SK-N-SH (cell line): ENCODE data around the gene ENTHD1. TPM values are rescaled to one million over a fixed set of nuclear protein-coding genes. Genes with fewer than 3 reads are reported as not detected.

ENCODE experiments used
- CTCF ChIA-PET: fragments of 300-600, 350-600 bp; formaldehyde crosslinking; extraction: SDS; loops from one replicate; lab custom pipeline; 2021; lab: Yijun Ruan, JAX
- POLR2A ChIA-PET: fragments of 350-600 bp; sonication (Branson Sonifier 250); formaldehyde crosslinking; extraction: SDS; loops from one replicate; lab custom pipeline; 2020; ENCODE audit warnings: antibody characterized with exemption, inconsistent platforms; lab: Yijun Ruan, JAX
- DNase-seq: peaks from one replicate; pipeline ENCODE4 v3.0.0; 2012
- H2AFZ ChIP-seq: fragments of 200-600 bp; sonication (generic); 2 replicates; pipeline ENCODE4 v1.8.1; 2016; ENCODE audit warnings: antibody characterized with exemption, mild to moderate bottlenecking, low read depth
- H3F3A ChIP-seq: fragments of 200-600 bp; sonication (generic); replicated peaks from 2 replicates; pipeline ENCODE3; 2016; ENCODE audit warnings: antibody characterized with exemption, mild to moderate bottlenecking; ENCODE audit not compliant: insufficient read depth
- H3K27ac ChIP-seq, 2 experiments: fragments of 200-500 bp in 1 of 2; fragments of 200-600 bp in 1 of 2; sonication (Bioruptor generic) in 1 of 2; sonication (generic), shearing (Covaris generic) in 1 of 2; 2 replicates each; pipeline versions ENCODE4 v1.5.1 to v1.6.1; 2014 to 2016; ENCODE audit warnings: low read depth in 2 of 2, inconsistent platforms in 1 of 2, low read length in 1 of 2, mild to moderate bottlenecking in 1 of 2, mixed read lengths in 1 of 2
- H3K27me3 ChIP-seq: fragments of 200-600 bp; sonication (generic), shearing (Covaris generic); 2 replicates; pipeline ENCODE4 v1.6.1; 2016; ENCODE audit warnings: mixed run types; ENCODE audit not compliant: insufficient read depth
- H3K36me3 ChIP-seq, 2 experiments: fragments of 200-500 bp in 1 of 2; fragments of 200-600 bp in 1 of 2; sonication (Bioruptor generic) in 1 of 2; sonication (generic) in 1 of 2; replicated peaks in 1 of 2; 2 replicates each; pipeline versions ENCODE3 to v1.5.1; 2014 to 2016; ENCODE audit warnings: low read length in 1 of 2, mild to moderate bottlenecking in 1 of 2; ENCODE audit not compliant: insufficient read depth in 2 of 2, control insufficient read depth in 1 of 2
- H3K4me1 ChIP-seq, 2 experiments: fragments of 200-500 bp in 1 of 2; fragments of 200-600 bp in 1 of 2; sonication (Bioruptor generic) in 1 of 2; sonication (generic), shearing (Covaris generic) in 1 of 2; 2 replicates each; pipeline versions ENCODE4 v1.5.1 to v1.6.1; 2014 to 2016; ENCODE audit warnings: low read depth in 1 of 2, low read length in 1 of 2, mixed run types in 1 of 2; ENCODE audit not compliant: insufficient read depth in 2 of 2, control insufficient read depth in 1 of 2
- H3K4me2 ChIP-seq: fragments of 200-600 bp; sonication (generic), shearing (Covaris generic); 2 replicates; pipeline ENCODE4 v1.6.1; 2017; ENCODE audit warnings: mixed run types
- H3K4me3 ChIP-seq, 2 experiments: fragments of 200-500 bp in 1 of 2; fragments of 200-600 bp in 1 of 2; sonication (Bioruptor generic) in 1 of 2; sonication (generic), shearing (Covaris generic) in 1 of 2; 2 replicates each; pipeline versions ENCODE4 v1.5.1 to v1.8.1; 2014 to 2016; ENCODE audit warnings: low read depth in 2 of 2, inconsistent platforms in 1 of 2, low read length in 1 of 2, mild to moderate bottlenecking in 1 of 2, mixed read lengths in 1 of 2, moderate library complexity in 1 of 2
- H3K79me2 ChIP-seq: fragments of 200-600 bp; sonication (generic); 2 replicates; pipeline ENCODE4 v1.8.1; 2017; ENCODE audit warnings: mild to moderate bottlenecking; ENCODE audit not compliant: insufficient read depth
- H3K9ac ChIP-seq: fragments of 200-600 bp; sonication (generic); 2 replicates; pipeline ENCODE4 v1.6.1; 2017; ENCODE audit warnings: mixed run types
- H3K9me2 ChIP-seq: fragments of 200-600 bp; sonication (generic); 2 replicates; pipeline ENCODE4 v1.6.1; 2017; ENCODE audit warnings: mixed run types
- H3K9me3 ChIP-seq: fragments of 200-600 bp; sonication (generic); 2 replicates; pipeline ENCODE4 v1.6.1; 2017; ENCODE audit warnings: mixed run types, mild to moderate bottlenecking, moderate library complexity
- H4K20me1 ChIP-seq: fragments of 200-600 bp; sonication (generic); 2 replicates; pipeline ENCODE4 v1.6.1; 2017; ENCODE audit warnings: mild to moderate bottlenecking, mixed run types; ENCODE audit not compliant: insufficient read depth
- CHD2 ChIP-seq: fragments of 150-350 bp; IDR thresholded peaks from 2 replicates; pipeline ENCODE4 v1.6.1; 2018; ENCODE audit warnings: low read length; ENCODE audit not compliant: partially characterized antibody
- CTCF ChIP-seq: fragments of 200-600 bp; sonication (generic); IDR thresholded peaks from 2 replicates; pipeline ENCODE4 v1.6.1; 2017; ENCODE audit warnings: antibody characterized with exemption, mild to moderate bottlenecking, moderate library complexity
- FOXJ3 ChIP-seq: sonication (generic); formaldehyde crosslinking; IDR thresholded peaks from 2 replicates; pipeline ENCODE4 v1.5.1; 2020; ENCODE audit warnings: mild to moderate bottlenecking, missing genetic modification reagents
- GABPA ChIP-seq: IDR thresholded peaks from 2 replicates; pipeline ENCODE4 v1.4.0; 2012; ENCODE audit warnings: low read depth, mild to moderate bottlenecking
- GATA2 ChIP-seq: sonication (generic); formaldehyde crosslinking; IDR thresholded peaks from 2 replicates; pipeline ENCODE4 v1.5.0; 2020; ENCODE audit warnings: mild to moderate bottlenecking, missing genetic modification reagents
- MAX ChIP-seq: IDR thresholded peaks from 2 replicates; pipeline ENCODE4 v1.4.0; 2012; ENCODE audit warnings: low read depth
- NRF1 ChIP-seq: IDR thresholded peaks from 2 replicates; pipeline ENCODE4 v1.6.1; 2012; ENCODE audit warnings: low read depth, mild to moderate bottlenecking, low read length
- POLR2AphosphoS5 ChIP-seq: IDR thresholded peaks from 2 replicates; pipeline ENCODE4 v1.6.1; 2012; ENCODE audit warnings: low read depth, low read length
- RAD21 ChIP-seq: IDR thresholded peaks from 2 replicates; pipeline ENCODE4 v1.6.1; 2012; ENCODE audit warnings: mild to moderate bottlenecking, low read length
- REST ChIP-seq: IDR thresholded peaks from 2 replicates; pipeline ENCODE4 v1.6.1; 2012; ENCODE audit warnings: mild to moderate bottlenecking, low read depth, low read length, moderate library complexity
- RFX5 ChIP-seq: IDR thresholded peaks from 2 replicates; pipeline ENCODE4 v1.6.1; 2012; ENCODE audit warnings: mild to moderate bottlenecking, improper control_type of control experiment, low read length
- SIN3A ChIP-seq: IDR thresholded peaks from 2 replicates; pipeline ENCODE4 v1.6.1; 2012; ENCODE audit warnings: low read depth, mild to moderate bottlenecking, low read length, moderate library complexity, borderline replicate concordance
- SMC3 ChIP-seq: IDR thresholded peaks from 2 replicates; pipeline ENCODE4 v1.6.1; 2012; ENCODE audit warnings: low read depth, low read length, improper control_type of control experiment
- TCF12 ChIP-seq: IDR thresholded peaks from 2 replicates; pipeline ENCODE4 v1.4.0; 2012
- USF1 ChIP-seq: IDR thresholded peaks from 2 replicates; pipeline ENCODE4 v1.4.0; 2012; ENCODE audit warnings: low read depth, borderline replicate concordance
- USF2 ChIP-seq: fragments of 150-350 bp; IDR thresholded peaks from 2 replicates; pipeline ENCODE4 v1.6.1; 2017; ENCODE audit warnings: antibody characterized with exemption, low read length, low read depth, borderline replicate concordance
- ZBTB33 ChIP-seq: IDR thresholded peaks from 2 replicates; pipeline ENCODE4 v1.4.0; 2012; ENCODE audit warnings: low read depth, borderline replicate concordance
- WGBS: methylation state at CpG from one replicate; pipeline ENCODE4 v1.1.6; 2017; ENCODE audit warnings: low lambda C conversion rate; 5-methylcytosine and 5-hydroxymethylcytosine counted together
- polyA plus RNA-seq, 3 experiments: library from polyadenylated mRNA; depleted of rRNA; stranded (reverse); fragments of >200 nt; gene quantifications; 2 replicates each; pipeline ENCODE4 v1.2.3, GENCODE V29; 2012

The ENTHD1 gene
- polyA plus RNA-seq, 1 of the 3 experiments (the other 2 are of a cell fraction) = not detected

- CTCF ChIA-PET = no interaction called here
These were observed 78.7 kb downstream of the ENTHD1 start for GRCh38 chr22:39814899-39815298.

GRCh38 chr22:39809772-39810557, 83.6 kb downstream of the ENTHD1 start:
- Histone ChIP-seq H4K20me1 (no peaks in the 10 kb centered on the region), H3K36me3 (no peaks in the 10 kb centered on the region), H3K27ac (no peak overlapping the region), H2AFZ (no peak overlapping the region), H3K9ac (no peak overlapping the region), H3K9me2 (no peaks in the 10 kb centered on the region), H3K4me2 (no peak overlapping the region), H3K79me2 (no peaks in the 10 kb centered on the region), H3K27me3 (no peaks in the 10 kb centered on the region), H3K4me1 (no peaks in the 10 kb centered on the region), H3K9me3 (no peaks in the 10 kb centered on the region), H3F3A (no peaks in the 10 kb centered on the region), H3K4me3 (no peak overlapping the region)
- WGBS = 55% methylated on average over 3 of the region's 4 CpGs
- ChIA-PET CTCF (interaction anchor here (1.1 kb wide), 1 partner anchor 23 kb away, joined by 3 read pairs; no protein-coding TSS in a partner anchor), POLR2A (interaction anchor here (0.5 kb wide), 1 partner anchor 157 kb away, joined by 3 read pairs; no protein-coding TSS in a partner anchor)
- no peak for DNase-seq
- TF ChIP-seq MAX (no peak), RFX5 (no peak), RAD21 (no peak), CTCF (no peak), NRF1 (no peak), USF2 (no peak), USF1 (no peak), GATA2 (CRISPR knock-in tag) (no peak), ZBTB33 (no peak), SIN3A (no peak), REST (no peak), POLR2AphosphoS5 (no peak), TCF12 (no peak), FOXJ3 (no peak), GABPA (no peak), SMC3 (no peak)

More at GRCh38 chr22:39814899-39815298, 78.7 kb downstream of the ENTHD1 start:
- Histone ChIP-seq H3K79me2 (no peaks in the 10 kb centered on the region), H3K4me2 (no peak overlapping the region), H3K36me3 (no peaks in the 10 kb centered on the region), H3K9me3 (no peaks in the 10 kb centered on the region), H3K27ac (no peak overlapping the region), H3F3A (peaks cover 7% of the 10 kb centered on the region), H3K27me3 (no peaks in the 10 kb centered on the region), H2AFZ (no peak overlapping the region), H3K4me3 (no peak overlapping the region), H3K9me2 (no peaks in the 10 kb centered on the region), H3K9ac (no peak overlapping the region), H4K20me1 (no peaks in the 10 kb centered on the region), H3K4me1 (peaks cover 0 to 4% of the 10 kb centered on the region in 2 experiments; a peak in 1 of 4 replicates)
- POLR2A ChIA-PET = no interaction called here
- 64% methylated on average over 4 of the region's 4 CpGs for WGBS
- no peak for DNase-seq
- TF ChIP-seq CHD2 = no peak
